Heart left ventricle (tissue), 13 donors: Measurements from ENCODE around the gene AHSA1.

Source experiments
- POLR2A ChIP-seq, 2 donors: fragments of 450-650 bp; IDR thresholded peaks; one replicate each; pipeline ENCODE4 v1.6.1; 2017; ENCODE audit warnings: antibody characterized with exemption in 2 of 2, mild to moderate bottlenecking in 2 of 2, moderate library complexity in 2 of 2
- TF ChIP-seq, protein P1 (sequence below), 12 donors: fragments of 200-600 bp; sonication (generic) in 4 of 12; IDR thresholded peaks; one replicate each; pipeline versions ENCODE4 v1.5.0 to v1.8.0; 2018 to 2022; ENCODE audit warnings: antibody characterized with exemption in 12 of 12, mild to moderate bottlenecking in 5 of 12
- donor health status: ischemic (EF 13 %, LVEDD 7.1; RV severe dilation, severe dysfunction).
- donor health status: DM: no; HTN: yes; CAD: no.
- donor health status: DM: no; HTN: no; CAD: no.
- donor health status: ischemic (EF 25% LVEDD 6.9; RV normal size, moderate dysfunction).
- donor health status: ischemic (EF 25% LVEDD 5.7; RV mildly dilated, moderate dysfunction).
- donor health status: ischemic (EF 35%, LVEDD 5.7; RV mildly dilated, moderate dysfunction).
- donor health status: nonischemic (EF 11% LVEDD 7.7; RV severe dilation, severe dysfunction).
- donor health status: DM: yes; HTN: yes; CAD: no.
- donor health status: PGD.
- donor health status: ischemic (EF 29% LVEDD 5.4; RV normal size, mild dysfunction).
- donor health status: nonischemic (EF 23%, LVEDD 6.1; RV moderate dilation, normal function).

- TF ChIP-seq, protein P1, sequence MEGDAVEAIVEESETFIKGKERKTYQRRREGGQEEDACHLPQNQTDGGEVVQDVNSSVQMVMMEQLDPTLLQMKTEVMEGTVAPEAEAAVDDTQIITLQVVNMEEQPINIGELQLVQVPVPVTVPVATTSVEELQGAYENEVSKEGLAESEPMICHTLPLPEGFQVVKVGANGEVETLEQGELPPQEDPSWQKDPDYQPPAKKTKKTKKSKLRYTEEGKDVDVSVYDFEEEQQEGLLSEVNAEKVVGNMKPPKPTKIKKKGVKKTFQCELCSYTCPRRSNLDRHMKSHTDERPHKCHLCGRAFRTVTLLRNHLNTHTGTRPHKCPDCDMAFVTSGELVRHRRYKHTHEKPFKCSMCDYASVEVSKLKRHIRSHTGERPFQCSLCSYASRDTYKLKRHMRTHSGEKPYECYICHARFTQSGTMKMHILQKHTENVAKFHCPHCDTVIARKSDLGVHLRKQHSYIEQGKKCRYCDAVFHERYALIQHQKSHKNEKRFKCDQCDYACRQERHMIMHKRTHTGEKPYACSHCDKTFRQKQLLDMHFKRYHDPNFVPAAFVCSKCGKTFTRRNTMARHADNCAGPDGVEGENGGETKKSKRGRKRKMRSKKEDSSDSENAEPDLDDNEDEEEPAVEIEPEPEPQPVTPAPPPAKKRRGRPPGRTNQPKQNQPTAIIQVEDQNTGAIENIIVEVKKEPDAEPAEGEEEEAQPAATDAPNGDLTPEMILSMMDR (IDR thresholded peaks at IDR 0.05) = no peak
- TF ChIP-seq POLR2A (IDR thresholded peaks at IDR 0.05) = no peak
Observed at GRCh38 chr14:77485256-77485655, 27.4 kb downstream of the AHSA1 start.
